COLO829 (cell line): ENCODE results near the gene FGF9.

Experiments used
- DNase-seq: peaks from one replicate; pipeline ENCODE4 v3.0.0; 2012; ENCODE audit warnings: low spot score

The FGF9 gene

GRCh38 chr13:21670883-21671619, at the start of gene FGF9:
FGF9 (plus strand) TSS chr13:21671073; CDS start chr13:21671913, 840 bp downstream.
- peak; percentile 41 for DNase-seq

- peak; percentile 46 for DNase-seq
Measured at GRCh38 chr13:21625366-21625765, 45.5 kb upstream of the FGF9 start.

GRCh38 chr13:21632196-21632595, 38.7 kb upstream of the FGF9 start:
- DNase-seq: no peak

- no peak for DNase-seq
Measured at GRCh38 chr13:21636656-21637055, 34.2 kb upstream of the FGF9 start.

- DNase-seq: peak; percentile 35
Measured at GRCh38 chr13:21637296-21637695, 33.6 kb upstream of the FGF9 start.

- peak; percentile 42 for DNase-seq
Measured at GRCh38 chr13:21638319-21639282, 32.3 kb upstream of the FGF9 start.

- DNase-seq: no peak
Measured at GRCh38 chr13:21639561-21639960, 31.3 kb upstream of the FGF9 start.

GRCh38 chr13:21641629-21642028, 29.2 kb upstream of the FGF9 start:
- no peak for DNase-seq

GRCh38 chr13:21657538-21657937, 13.3 kb upstream of the FGF9 start:
- DNase-seq: peak; percentile 46

GRCh38 chr13:21659087-21659486, 11.8 kb upstream of the FGF9 start:
- no peak for DNase-seq

GRCh38 chr13:21661097-21661909, 9.6 kb upstream of the FGF9 start:
- no peak for DNase-seq

- DNase-seq: no peak
Measured at GRCh38 chr13:21663197-21663596, 7.7 kb upstream of the FGF9 start.

- DNase-seq: no peak
Measured at GRCh38 chr13:21668732-21669275, 2.1 kb upstream of the FGF9 start.

GRCh38 chr13:21670006-21670882, 629 bp upstream of the FGF9 start:
- DNase-seq: no peak

- DNase-seq: no peak
Measured at GRCh38 chr13:21671620-21672286, 880 bp downstream of the FGF9 start.

- no peak for DNase-seq
Measured at GRCh38 chr13:21672287-21672680, 1.4 kb downstream of the FGF9 start.

GRCh38 chr13:21672796-21673538, 2.1 kb downstream of the FGF9 start:
- no peak for DNase-seq

GRCh38 chr13:21673539-21673788, 2.6 kb downstream of the FGF9 start:
- no peak for DNase-seq

GRCh38 chr13:21673789-21674489, 3.1 kb downstream of the FGF9 start:
- no peak for DNase-seq
